Neural cell (in vitro differentiated cells): ENCODE measurements around the gene DIP2C. TPM values are rescaled to one million over a fixed set of nuclear protein-coding genes. Genes with fewer than 3 reads are reported as not detected.

ENCODE experiments used
- H2AFZ ChIP-seq: fragments of 200-600, 300-800 bp; sonication (generic), shearing (Covaris generic); 2 replicates; pipeline ENCODE4 v1.6.0; 2014; ENCODE audit warnings: low read depth, mild to moderate bottlenecking, antibody characterized with exemption, low read length, moderate library complexity
- H3F3A ChIP-seq: fragments of 200-600 bp; shearing (Covaris generic); 2 replicates; pipeline ENCODE4 v1.6.1; 2016; ENCODE audit warnings: mild to moderate bottlenecking, moderate library complexity, mixed read lengths, antibody characterized with exemption, low read length; ENCODE audit not compliant: insufficient read depth, poor library complexity, severe bottlenecking
- H3K27ac ChIP-seq: fragments of 200-600, 300-800 bp; sonication (generic), shearing (Covaris generic); 2 replicates; pipeline ENCODE4 v1.5.1; 2014; ENCODE audit warnings: mild to moderate bottlenecking, low read length, moderate library complexity
- H3K27me3 ChIP-seq: fragments of 300-800, 200-600 bp; sonication (generic), shearing (Covaris generic); 2 replicates; pipeline ENCODE4 v1.6.0; 2014; ENCODE audit warnings: mild to moderate bottlenecking, low read depth, low read length, moderate library complexity; ENCODE audit not compliant: insufficient read depth
- H3K36me3 ChIP-seq: fragments of 300-800, 200-600 bp; sonication (generic), shearing (Covaris generic); 2 replicates; pipeline ENCODE4 v1.5.1; 2014; ENCODE audit warnings: mild to moderate bottlenecking, antibody characterized with exemption, low read length, moderate library complexity; ENCODE audit not compliant: insufficient read depth
- H3K4me2 ChIP-seq: fragments of 300-800, 200-600 bp; sonication (generic), shearing (Covaris generic); 2 replicates; pipeline ENCODE4 v1.6.0; 2014; ENCODE audit warnings: mild to moderate bottlenecking, low read length
- H3K4me3 ChIP-seq: fragments of 300-800, 200-600 bp; sonication (generic), shearing (Covaris generic); 2 replicates; pipeline ENCODE4 v1.5.1; 2014; ENCODE audit warnings: mild to moderate bottlenecking, low read length, moderate library complexity
- H3K79me2 ChIP-seq: fragments of 200-600 bp; shearing (Covaris generic); replicated peaks from 2 replicates; pipeline ENCODE4 v1.6.0; 2014; ENCODE audit warnings: mild to moderate bottlenecking, low read length, moderate library complexity; ENCODE audit not compliant: insufficient read depth
- H3K9ac ChIP-seq: fragments of 300-800, 200-600 bp; sonication (generic), shearing (Covaris generic); 2 replicates; pipeline ENCODE4 v1.6.1; 2016; ENCODE audit warnings: mild to moderate bottlenecking, low read length, mixed read lengths
- H3K9me2 ChIP-seq: fragments of 200-600 bp; shearing (Covaris generic); 2 replicates; pipeline ENCODE4 v1.6.1; 2016; ENCODE audit warnings: mild to moderate bottlenecking, low read length, mixed read lengths; ENCODE audit not compliant: insufficient read depth
- H3K9me3 ChIP-seq: fragments of 200-600, 300-800 bp; sonication (generic), shearing (Covaris generic); 2 replicates; pipeline ENCODE4 v1.6.1; 2016; ENCODE audit warnings: mild to moderate bottlenecking, mixed run types, low read length, moderate library complexity, mixed read lengths
- H4K20me1 ChIP-seq: fragments of 200-600 bp; shearing (Covaris generic); 2 replicates; pipeline ENCODE4 v1.6.1; 2016; ENCODE audit warnings: mild to moderate bottlenecking, mixed run types; ENCODE audit not compliant: insufficient read depth
- EP300 ChIP-seq: fragments of 450-650 bp; conservative IDR thresholded peaks from 2 replicates; pipeline ENCODE4 v1.6.1; 2014; ENCODE audit warnings: antibody characterized with exemption, mild to moderate bottlenecking, moderate library complexity; ENCODE audit not compliant: poor library complexity, severe bottlenecking
- EZH2 ChIP-seq: fragments of 200-600, 300-800 bp; shearing (Covaris generic), sonication (generic); IDR thresholded peaks from 2 replicates; pipeline ENCODE4 v1.6.1; 2014; ENCODE audit warnings: antibody characterized with exemption, low read length, borderline replicate concordance, mild to moderate bottlenecking; ENCODE audit not compliant: insufficient read depth, poor library complexity, severe bottlenecking
- MXI1 ChIP-seq: fragments of 450-650 bp; conservative IDR thresholded peaks from 2 replicates; pipeline ENCODE4 v1.6.1; 2014; ENCODE audit warnings: antibody characterized with exemption, mild to moderate bottlenecking; ENCODE audit not compliant: poor library complexity, severe bottlenecking
- POLR2AphosphoS5 ChIP-seq: IDR thresholded peaks from 2 replicates; pipeline ENCODE4 v1.6.1; 2012
- RAD21 ChIP-seq: fragments of 450-650 bp; conservative IDR thresholded peaks from 2 replicates; pipeline ENCODE4 v1.6.1; 2014; ENCODE audit warnings: antibody characterized with exemption, mild to moderate bottlenecking, moderate library complexity
- SMC3 ChIP-seq: fragments of 450-650 bp; conservative IDR thresholded peaks from 2 replicates; pipeline ENCODE4 v1.6.1; 2014; ENCODE audit warnings: antibody characterized with exemption, mild to moderate bottlenecking, moderate library complexity; ENCODE audit not compliant: poor library complexity
- TAF1 ChIP-seq: IDR thresholded peaks from 2 replicates; pipeline ENCODE4 v1.6.1; 2012; ENCODE audit warnings: low read depth
- polyA plus RNA-seq: library from polyadenylated mRNA; depleted of rRNA; stranded (reverse); fragments of >200 nt; gene quantifications from 2 replicates; pipeline ENCODE4 v1.2.3, GENCODE V29; 2014
- TF ChIP-seq, protein P1 (sequence below): IDR thresholded peaks from 2 replicates; pipeline ENCODE4 v1.6.1; 2012; ENCODE audit warnings: borderline replicate concordance
- TF ChIP-seq, protein P2 (sequence below): fragments of 450-650 bp; IDR thresholded peaks from 2 replicates; pipeline ENCODE4 v1.5.1; 2014; ENCODE audit warnings: antibody characterized with exemption, mild to moderate bottlenecking, moderate library complexity; ENCODE audit not compliant: poor library complexity, severe bottlenecking

DIP2C gene
- polyA plus RNA-seq, 1 donor from 2014 or later, result 24.1 TPM

DNA sequence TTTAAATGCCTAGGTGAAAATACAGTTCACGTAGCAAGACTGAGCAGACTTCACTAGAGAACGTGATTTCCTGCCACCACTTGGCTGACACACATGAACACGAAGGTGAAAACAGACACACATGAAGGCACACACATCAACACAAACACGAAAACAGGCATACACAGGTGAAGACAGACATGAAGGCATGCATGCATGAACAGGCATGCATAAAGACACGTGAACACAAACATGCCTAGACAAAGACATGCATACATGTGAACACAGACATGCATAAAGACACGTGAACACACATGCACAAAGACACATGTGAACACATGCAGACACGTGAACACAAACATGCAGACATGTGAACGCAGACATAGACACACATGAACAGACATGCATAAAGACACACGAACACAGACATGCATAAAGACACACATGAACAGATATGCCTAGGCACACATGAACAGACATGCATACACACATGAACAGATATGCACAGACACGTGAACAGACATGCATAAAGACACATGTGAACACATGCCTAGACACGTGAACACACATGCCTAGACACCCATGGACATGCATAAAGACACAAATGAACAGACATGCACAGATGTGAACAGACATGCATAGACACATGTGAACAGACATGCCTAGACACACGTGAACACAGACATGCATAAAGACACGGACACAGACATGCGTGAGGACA, 311.1 kb downstream of the DIP2C start:
- H2AFZ ChIP-seq, result no peak overlapping the region
- H3K9ac ChIP-seq, result no peak overlapping the region
- no peak overlapping the region for H3K27ac ChIP-seq
- H3K36me3 ChIP-seq, result peaks cover 26% of the 10 kb centered on the region
- no peaks in the 10 kb centered on the region for H3F3A ChIP-seq
- no peak overlapping the region for H3K4me3 ChIP-seq
- H3K9me3 ChIP-seq, result no peaks in the 10 kb centered on the region
- H4K20me1 ChIP-seq, result no peaks in the 10 kb centered on the region
- H3K27me3 ChIP-seq, result no peaks in the 10 kb centered on the region
- H3K79me2 ChIP-seq, result no peaks in the 10 kb centered on the region
- no peaks in the 10 kb centered on the region for H3K9me2 ChIP-seq
- H3K4me2 ChIP-seq, result no peak overlapping the region
- TF ChIP-seq RAD21 (no peak), SMC3 (no peak), EZH2 (no peak), TAF1 (no peak), POLR2AphosphoS5 (no peak), MXI1 (no peak), EP300 (no peak)
- TF ChIP-seq, protein P1, sequence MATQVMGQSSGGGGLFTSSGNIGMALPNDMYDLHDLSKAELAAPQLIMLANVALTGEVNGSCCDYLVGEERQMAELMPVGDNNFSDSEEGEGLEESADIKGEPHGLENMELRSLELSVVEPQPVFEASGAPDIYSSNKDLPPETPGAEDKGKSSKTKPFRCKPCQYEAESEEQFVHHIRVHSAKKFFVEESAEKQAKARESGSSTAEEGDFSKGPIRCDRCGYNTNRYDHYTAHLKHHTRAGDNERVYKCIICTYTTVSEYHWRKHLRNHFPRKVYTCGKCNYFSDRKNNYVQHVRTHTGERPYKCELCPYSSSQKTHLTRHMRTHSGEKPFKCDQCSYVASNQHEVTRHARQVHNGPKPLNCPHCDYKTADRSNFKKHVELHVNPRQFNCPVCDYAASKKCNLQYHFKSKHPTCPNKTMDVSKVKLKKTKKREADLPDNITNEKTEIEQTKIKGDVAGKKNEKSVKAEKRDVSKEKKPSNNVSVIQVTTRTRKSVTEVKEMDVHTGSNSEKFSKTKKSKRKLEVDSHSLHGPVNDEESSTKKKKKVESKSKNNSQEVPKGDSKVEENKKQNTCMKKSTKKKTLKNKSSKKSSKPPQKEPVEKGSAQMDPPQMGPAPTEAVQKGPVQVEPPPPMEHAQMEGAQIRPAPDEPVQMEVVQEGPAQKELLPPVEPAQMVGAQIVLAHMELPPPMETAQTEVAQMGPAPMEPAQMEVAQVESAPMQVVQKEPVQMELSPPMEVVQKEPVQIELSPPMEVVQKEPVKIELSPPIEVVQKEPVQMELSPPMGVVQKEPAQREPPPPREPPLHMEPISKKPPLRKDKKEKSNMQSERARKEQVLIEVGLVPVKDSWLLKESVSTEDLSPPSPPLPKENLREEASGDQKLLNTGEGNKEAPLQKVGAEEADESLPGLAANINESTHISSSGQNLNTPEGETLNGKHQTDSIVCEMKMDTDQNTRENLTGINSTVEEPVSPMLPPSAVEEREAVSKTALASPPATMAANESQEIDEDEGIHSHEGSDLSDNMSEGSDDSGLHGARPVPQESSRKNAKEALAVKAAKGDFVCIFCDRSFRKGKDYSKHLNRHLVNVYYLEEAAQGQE, result no peak
- TF ChIP-seq, protein P2, sequence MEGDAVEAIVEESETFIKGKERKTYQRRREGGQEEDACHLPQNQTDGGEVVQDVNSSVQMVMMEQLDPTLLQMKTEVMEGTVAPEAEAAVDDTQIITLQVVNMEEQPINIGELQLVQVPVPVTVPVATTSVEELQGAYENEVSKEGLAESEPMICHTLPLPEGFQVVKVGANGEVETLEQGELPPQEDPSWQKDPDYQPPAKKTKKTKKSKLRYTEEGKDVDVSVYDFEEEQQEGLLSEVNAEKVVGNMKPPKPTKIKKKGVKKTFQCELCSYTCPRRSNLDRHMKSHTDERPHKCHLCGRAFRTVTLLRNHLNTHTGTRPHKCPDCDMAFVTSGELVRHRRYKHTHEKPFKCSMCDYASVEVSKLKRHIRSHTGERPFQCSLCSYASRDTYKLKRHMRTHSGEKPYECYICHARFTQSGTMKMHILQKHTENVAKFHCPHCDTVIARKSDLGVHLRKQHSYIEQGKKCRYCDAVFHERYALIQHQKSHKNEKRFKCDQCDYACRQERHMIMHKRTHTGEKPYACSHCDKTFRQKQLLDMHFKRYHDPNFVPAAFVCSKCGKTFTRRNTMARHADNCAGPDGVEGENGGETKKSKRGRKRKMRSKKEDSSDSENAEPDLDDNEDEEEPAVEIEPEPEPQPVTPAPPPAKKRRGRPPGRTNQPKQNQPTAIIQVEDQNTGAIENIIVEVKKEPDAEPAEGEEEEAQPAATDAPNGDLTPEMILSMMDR, result no peak

DNA sequence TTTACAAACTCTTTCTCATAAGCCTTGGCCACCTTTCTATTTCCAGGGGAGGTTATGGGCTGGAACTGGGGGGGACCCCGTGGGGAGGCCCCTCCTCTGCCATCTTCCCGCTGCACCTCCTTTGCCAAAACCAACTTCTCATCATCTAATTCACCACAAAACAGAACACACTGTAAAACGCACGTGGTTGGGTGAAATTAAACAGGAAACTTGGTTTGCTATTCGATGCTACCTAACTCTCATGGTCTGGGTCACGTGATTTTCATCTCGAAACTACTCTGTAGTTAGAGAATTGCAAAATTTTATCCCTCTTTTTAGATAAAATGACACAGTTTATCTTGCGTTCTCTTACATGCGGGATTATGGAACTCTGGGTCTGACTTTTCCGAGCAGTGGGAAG, 312.2 kb downstream of the DIP2C start:
- Histone ChIP-seq H3K4me3 (no peak overlapping the region), H4K20me1 (no peaks in the 10 kb centered on the region), H2AFZ (no peak overlapping the region), H3K9me3 (no peaks in the 10 kb centered on the region), H3K4me2 (no peak overlapping the region), H3K9me2 (no peaks in the 10 kb centered on the region), H3K9ac (no peak overlapping the region), H3F3A (no peaks in the 10 kb centered on the region), H3K27ac (no peak overlapping the region), H3K27me3 (no peaks in the 10 kb centered on the region), H3K79me2 (no peaks in the 10 kb centered on the region), H3K36me3 (peaks cover 20% of the 10 kb centered on the region)
- TF ChIP-seq TAF1 (no peak), EZH2 (no peak), EP300 (no peak), POLR2AphosphoS5 (no peak), MXI1 (no peak), RAD21 (no peak), SMC3 (no peak)
- TF ChIP-seq, protein P1, result no peak
- TF ChIP-seq, protein P2, result no peak
